Effector CD8-positive, alpha-beta T cell (primary cell): ENCODE measurements around the gene TMX1.
"Not testable (repeated sequence)": the region's sequence is repeated elsewhere in the genome, so short reads cannot be mapped to it uniquely, and the experiment has no call there.

ENCODE experiments used
- DNase-seq: peaks from one replicate; lab custom pipeline; 2025; lab: John Stamatoyannopoulos, UW
- total RNA-seq, 4 experiments: gene quantifications; one replicate each; lab custom pipeline; 2026; lab: John Stamatoyannopoulos, UW

TMX1 gene, protein sequence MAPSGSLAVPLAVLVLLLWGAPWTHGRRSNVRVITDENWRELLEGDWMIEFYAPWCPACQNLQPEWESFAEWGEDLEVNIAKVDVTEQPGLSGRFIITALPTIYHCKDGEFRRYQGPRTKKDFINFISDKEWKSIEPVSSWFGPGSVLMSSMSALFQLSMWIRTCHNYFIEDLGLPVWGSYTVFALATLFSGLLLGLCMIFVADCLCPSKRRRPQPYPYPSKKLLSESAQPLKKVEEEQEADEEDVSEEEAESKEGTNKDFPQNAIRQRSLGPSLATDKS
- 45.2 to 91.9 (median 59.9) reads per million in 4 experiments for total RNA-seq

DNA sequence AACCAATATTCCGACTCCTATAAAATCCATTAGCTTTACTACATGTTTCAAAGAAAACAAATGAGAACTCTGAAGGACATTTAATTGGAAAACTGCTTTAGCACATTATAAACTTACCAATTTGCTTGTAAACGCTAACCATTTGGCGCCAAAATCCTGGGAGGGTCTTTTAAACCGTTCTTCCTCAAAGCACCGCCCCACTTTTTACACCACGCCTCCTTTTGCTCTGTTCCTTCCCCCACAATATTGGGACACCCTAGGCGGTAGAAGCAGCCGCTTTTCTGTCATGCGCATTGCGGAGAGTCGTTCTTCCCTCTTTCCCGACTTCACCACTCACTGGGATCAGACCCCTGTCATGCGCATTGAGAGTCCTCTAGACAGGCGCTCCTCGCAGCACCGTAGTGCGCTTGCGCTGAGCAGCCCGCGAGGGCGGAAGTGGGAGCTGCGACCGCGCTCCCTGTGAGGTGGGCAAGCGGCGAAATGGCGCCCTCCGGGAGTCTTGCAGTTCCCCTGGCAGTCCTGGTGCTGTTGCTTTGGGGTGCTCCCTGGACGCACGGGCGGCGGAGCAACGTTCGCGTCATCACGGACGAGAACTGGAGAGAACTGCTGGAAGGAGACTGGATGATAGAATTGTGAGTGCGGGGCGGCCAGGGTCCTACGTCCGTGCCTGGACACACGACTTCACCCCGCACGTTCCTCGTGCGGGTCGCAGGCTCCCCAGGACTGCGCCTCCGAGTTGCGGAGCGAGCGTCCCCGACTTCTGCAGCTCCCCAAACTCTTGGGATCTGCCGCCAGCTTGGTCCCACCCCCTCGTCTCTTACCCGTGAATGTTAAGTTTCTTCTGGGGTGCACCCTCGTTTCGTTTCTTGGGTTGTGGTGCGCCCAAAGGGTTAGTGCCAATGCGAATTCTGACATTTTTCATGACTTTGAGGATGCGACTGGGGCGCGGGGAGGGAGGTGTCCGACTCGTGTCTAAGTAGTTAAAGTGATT, at the start of gene TMX1:
Gene TMX1, plus strand, starts transcription at position 435 of the 991 bp plus-strand sequence. Its CDS starts 46 bp downstream, at position 481.
- DNase-seq, result peak; percentile 83

DNA sequence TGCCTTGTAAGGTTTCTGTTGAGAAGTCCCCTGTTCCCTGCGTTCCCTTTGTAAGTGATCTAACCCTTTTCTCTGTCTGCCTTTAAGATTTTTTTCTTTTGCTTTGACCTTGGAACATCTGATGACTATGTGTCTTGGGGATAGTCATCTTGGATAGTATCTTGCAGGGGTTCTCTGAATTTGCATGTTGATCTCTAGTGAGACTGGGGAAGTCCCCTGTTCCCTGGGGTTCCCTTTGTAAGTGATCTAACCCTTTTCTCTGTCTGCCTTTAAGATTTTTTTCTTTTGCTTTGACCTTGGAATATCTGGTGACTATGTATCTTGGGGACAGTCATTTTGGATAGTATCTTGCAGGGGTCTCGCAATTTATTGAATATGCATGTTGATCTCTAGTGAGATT, 38.2 kb upstream of the TMX1 start:
- no peak for DNase-seq

DNA sequence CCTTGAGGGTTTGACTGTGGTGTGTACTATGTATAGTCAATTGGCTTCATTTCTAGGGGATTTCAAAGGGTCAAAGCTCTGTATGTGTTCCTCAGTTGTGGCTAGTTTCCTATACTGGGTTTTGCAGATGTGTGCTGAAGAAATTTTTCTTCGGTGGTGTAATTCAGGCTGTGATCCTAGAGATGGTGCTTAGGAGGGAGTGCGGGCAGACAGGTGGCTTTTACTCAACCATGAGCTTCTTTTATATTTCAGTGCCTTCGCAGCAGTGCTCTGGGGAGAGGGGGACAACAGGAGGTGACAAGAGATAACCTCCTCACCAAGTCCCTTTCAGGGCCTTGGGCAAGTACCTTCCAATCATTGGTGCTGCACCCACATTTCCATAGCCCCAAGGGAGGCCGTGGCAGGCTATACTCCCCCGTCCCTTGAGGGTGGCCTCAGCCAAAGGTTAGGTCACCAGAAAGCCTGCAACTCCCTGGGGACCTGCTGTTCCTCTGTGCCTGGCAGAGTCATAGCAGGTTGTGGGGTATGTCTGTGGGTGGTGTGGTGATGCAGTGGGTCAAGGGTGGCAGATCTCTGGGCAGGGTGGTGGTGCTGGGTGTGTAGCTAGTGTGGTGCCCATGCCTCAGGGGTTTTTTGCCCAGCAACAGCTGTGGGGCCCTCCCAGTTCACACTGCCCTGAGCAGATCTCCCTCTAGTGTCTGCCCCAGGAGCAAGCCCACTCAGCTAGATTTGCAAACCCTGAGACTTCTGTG, 37.0 kb upstream of the TMX1 start:
- no peak for DNase-seq

DNA sequence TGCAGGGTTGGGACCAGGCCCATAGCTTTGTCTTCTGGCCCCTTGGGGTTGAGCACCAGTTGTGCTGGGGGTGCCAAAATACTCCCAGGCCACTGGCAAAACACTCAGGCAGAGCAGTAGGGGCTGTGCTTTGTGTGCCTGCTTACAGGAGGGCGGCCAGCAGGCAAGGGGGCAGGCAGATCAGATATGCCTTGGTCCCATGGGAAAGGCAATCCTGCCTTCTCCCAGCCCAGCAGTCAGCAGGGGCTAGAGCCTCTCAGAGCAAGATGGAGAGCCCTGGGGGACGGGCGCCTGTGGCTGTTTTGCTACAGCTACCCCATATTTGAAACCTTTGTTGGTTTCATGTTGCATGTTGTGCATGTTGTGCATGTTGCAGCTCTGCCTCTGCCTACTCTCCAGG, 36.2 kb upstream of the TMX1 start:
- no peak for DNase-seq

DNA sequence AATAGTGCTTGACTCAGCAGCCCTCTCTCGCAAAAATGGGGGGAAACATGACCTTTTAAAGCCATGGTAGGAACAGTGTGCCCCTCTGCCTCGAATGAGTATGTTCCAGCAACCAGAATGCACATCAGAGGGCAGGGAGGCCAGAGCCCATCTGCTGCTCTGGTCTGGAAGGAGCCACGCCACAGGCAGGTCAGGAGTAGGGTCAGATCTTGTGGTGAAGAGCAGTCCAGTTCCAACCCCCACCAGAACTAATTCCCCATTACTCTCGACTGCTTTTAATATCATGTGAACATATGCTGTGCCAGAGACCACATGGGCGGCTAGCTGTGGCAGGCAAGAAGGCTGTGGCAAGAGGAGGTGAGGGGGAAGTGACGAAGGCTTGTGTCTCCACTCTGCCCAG, 34.6 kb upstream of the TMX1 start:
- DNase-seq, result no peak

DNA sequence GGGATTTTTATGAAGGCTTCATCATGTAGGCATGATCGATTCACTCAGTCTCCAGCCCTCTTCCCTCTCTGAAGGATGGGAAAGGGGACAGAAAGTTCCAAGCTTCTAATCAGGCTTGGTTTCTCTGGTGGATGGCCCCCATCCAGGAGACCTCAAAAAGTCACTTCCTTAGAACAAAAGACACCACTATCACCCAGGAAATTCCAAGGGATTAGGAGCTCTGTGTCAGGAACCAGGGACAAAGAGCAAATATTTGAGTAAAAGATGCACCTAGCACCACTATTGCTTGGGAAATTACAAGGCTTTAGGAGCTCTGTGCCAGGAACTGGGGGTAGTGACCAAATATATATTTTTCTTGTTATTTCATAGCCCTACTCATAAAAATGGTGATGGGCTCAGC, 33.6 kb upstream of the TMX1 start:
- DNase-seq, result no peak

DNA sequence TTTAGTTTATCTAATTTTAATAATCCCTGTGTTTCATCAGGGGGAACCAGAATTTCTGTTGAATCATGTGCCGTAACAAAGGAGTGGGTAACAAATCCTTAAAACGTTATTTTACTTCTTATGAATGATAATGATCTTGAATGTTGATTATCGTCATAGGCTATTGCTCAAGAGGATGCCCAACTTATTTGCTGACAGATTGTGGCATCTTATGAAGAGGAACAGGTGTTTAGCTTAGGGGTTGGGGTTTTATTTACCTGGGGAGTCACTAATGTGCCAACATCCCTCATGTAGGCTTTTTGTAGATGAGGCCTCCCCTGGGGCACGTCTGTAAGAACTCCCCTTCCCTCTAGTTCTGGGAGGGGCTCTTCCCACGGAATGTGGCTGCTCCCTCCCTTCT, 32.4 kb upstream of the TMX1 start:
- DNase-seq, result no peak

DNA sequence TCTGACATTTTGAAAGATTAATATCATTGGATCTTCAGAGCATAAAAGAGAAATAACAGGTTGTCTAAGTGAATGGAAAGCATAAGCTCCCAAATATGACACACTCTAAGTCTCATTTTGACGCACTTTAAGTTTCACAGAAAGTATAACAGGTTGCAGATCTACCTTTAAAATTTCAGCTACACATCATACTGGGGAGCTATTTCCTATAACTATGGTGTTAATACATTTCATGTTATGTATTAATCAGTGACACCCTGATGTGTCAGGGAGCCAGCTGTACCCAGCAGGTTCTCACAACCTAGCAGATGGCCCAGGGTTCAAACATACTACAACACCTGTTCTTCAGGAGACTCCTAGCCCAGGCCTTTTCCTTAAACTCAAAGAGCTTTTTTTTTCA, 31.1 kb upstream of the TMX1 start:
- DNase-seq, result no peak

DNA sequence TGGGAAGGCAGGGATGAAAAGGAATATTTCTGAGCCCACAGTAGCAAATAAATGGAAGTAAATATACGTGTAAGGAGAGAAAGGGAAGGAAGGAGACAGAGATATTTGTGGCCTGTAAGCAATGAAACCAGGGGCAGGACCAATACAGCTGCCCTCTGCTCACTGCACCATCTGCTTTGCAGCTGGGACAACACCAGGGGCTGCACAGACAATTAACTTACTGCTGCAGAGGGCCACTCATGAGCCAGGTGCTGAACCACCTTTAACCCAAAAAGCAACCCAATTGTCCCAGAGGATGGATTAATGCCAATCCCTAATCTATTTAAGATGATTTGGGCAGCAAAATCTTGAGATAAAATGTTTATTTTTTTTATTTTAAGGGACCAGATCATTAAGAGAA, 30.6 kb upstream of the TMX1 start:
- DNase-seq, result no peak

DNA sequence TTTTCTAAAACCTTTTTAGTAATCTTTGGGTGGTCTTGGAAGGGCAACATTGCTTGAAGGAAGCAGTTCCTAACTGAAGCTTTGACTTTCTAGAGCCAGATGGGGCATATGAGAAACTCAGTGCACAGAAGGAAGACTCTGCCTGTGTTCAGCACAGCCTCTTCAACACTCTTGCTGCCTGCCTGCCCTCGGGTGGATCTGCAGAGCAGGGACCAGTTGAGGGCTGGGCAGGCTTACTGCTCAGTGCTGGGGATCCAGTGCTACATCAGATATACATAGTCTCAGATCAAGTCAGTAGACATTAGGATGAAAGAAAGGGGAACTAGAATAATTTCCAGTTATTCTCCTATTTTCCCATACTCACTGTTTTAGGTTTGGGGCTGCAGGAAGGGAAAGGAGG, 29.5 kb upstream of the TMX1 start:
- no peak for DNase-seq

DNA sequence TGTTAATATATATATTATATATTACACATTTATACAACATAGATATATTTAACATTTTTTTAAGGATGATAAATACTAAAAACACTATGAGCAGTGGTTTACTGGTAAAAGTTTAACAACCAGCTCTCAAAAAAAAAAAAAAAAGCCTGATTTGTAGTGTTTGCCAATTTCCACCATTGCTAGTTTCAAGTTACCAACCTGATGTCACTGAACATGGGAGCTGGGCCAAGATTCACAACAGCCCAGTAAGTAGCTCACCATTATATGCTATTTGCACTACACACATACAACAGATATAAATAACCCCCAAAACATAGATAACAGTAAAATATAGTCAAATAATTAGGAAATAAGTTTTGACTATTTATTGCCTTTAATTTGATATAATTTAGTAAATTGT, 28.9 kb upstream of the TMX1 start:
- no peak for DNase-seq

DNA sequence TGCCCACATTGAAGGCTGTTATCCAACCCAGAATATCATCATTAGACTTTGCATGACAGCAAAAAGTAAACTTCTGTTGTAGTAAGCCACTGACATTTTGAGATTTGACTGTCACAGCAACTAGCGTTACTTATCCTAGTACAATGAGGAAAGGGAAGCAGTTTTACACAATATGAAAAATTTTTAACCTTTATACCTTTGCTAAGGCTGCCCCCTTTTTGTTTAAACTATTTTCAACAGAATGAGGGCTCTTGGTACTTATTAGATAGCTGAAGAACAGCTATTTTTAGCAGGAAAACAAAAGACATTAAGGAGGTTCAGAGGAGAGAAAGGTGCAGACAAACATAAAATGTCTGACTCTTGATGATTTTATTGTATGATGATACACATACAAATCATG, 23.4 kb upstream of the TMX1 start:
- no peak for DNase-seq

DNA sequence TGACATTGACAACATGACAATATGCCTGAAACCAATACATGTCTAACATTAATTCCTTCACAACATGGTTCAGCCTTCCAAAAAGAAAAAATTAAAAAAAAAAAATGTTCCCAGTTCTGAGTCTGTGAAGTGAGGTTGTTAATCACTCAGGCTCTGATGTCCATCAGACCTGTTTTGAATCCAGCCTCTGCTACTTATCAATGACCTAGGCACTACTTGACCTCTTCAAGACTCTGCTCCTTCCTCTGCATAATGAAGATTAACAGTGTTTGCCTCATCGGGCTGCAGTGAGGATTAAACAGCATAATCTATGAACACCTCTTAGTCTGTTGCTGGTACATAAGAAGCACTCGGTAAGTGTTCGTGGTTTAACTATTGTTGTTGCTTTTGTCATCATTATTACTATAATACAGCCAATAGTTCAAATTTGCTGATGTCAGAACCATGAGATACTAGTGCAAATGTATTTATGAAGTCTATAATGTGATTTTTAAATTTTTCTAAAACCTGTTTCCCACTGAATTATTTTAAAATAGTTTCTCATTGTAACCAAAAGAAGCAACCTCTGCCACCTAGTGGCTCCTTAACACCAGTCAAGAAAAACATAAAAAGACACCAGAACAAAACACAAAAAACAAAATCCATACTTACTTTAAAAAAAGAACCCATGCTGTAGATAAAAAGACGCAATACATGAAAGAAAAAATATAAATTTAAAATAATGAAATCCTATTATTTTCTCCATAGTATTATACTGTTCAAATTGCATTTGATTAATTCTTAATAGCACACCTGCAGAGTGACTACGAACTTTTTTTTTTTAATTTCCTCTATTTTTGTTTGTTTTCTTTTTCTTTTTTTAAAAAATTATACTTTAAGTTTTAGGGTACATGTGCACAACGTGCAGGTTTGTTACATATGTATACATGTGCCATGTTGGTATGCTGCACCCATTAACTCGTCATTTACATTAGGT, 20.3 kb upstream of the TMX1 start:
- DNase-seq, result no peak

DNA sequence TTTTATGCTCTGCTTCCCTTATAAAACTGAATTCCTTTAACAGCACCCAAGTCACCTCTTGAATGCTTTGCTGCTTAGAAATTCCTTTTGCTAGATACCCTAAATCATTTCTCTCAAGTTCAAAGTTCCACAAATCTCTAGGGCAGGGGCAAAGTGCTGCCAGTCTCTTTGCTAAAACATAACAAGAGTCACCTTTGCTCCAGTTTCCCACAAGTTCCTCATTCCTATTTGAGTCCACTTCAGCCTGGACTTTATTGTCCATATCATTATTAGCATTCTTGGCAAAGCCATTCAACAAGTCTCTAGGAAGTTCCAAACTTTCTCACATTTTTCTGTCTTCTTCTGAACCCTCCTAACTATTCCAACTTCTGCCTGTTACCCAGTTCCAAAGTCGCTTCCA, 16.6 kb upstream of the TMX1 start:
- not testable (repeated sequence) for DNase-seq

DNA sequence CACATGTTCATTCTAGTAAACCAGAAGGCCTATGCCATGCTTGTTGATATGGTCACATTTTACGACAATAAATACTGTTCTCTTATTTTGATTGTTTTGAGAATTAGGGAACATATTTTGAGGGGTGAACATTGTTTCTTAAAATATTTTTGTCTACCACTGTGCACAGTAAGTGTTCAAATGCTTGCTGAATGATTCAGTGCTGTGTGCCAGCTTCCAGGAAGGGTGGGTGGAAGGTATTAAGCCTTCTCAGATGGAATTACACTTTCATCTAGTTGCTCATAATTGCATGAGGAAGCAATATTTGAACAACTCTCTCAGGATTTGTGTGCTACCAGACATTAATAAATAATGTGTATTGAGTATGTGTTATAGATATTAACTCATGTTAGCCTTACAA, 15.5 kb upstream of the TMX1 start:
- DNase-seq, result no peak

DNA sequence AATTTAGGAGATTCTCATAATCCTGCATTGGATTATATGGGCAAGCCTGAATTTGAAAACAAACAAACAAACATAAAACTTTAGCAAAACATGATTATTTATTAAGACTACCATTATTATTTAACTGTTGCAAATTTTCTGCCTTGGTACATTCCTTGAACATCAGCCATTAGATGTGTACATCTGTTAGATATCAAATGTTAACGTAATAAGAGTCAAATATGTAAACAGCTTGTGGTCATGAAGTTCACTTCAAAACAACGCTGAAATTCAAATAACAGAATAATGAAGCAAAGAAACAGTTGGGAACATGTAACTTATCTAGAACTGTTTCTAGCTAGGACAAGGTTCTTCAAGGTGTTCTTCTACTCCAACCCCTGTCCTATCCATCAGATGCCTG, 14.3 kb upstream of the TMX1 start:
- no peak for DNase-seq

DNA sequence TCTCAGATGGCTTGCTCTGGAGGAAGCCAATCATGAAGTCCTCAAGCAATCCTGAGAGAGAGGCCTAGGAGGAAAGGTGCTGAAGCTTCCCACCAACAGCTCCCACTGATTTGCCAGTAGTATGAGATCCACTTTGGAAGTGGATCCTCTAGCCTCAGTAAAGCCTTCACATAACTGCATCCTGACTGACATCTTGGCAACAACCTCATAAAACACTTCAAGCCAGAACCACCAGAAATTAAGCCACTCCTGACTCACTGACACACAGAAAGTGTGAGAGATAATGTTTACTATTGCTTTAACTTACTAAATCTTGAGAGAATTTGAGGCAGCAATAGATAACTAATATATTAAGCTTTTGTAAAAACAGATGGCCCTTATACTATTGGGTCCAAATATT, 11.7 kb upstream of the TMX1 start:
- DNase-seq, result no peak

DNA sequence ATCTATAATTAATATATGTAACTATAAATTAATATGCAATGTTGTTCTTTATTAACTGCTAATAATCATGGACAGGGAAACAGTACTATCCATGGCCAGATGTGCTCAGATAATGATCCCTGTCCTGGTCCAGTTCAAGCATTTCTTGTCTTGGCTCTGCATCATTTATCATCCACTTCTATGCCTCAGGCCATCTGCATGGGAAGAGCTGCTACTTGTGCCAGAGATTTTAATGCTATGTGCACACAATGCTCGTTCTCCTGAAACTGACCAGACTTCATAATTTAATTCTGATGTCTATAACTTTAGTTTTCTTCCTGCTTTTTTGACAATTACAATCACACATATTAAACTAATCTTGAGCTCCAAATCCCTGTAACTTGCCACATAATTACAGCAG, 11.2 kb upstream of the TMX1 start:
- DNase-seq, result no peak

DNA sequence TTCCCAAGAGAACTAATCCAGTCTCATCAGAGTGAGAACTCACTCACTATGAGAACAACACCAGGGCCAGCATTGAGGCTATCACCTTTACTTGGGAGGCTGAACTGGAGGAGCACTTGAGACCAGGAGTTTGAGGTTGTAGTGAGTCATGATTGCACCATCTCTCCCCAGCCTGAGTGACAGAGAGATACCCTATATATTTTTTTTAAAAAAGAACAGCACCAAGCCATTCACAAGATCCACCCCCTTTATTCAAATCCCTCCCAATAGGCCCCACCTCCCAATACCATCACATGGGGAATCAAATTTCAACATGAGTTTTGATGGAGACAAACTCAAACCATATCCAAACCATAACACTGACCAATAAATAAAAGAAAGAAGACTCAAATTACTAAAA, 3.7 kb upstream of the TMX1 start:
- no peak for DNase-seq

DNA sequence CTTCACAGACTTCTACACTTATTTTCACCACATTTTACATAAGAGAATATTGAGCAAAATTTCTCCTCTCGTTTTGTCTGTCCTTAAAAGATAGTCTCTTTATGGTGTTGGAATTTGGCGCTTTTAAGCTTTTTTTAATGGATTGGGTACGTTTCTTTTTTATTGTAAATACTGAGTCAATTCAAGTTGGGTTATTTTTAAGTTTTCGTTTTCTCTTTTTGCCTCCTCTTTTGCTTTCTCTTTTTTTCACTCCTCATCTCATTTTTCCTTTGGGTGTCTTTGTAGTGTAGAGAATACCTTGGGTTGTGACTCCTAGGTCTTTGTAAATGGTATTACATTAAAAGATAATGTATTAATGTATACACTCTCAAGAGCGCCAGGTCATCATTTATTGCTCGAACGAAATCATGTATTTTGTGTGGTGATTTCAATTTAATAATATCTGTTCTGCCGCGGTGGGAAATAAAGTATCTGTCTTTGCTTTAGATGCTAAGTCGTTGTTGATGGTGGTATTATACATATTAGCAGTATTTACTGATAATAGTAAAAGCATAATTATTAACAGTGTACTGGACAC, 845 bp downstream of the TMX1 start:
- no peak for DNase-seq
